HFF-Myc (cell line): Measurements from ENCODE around the gene CLINT1.

ENCODE experiments used
- DNase-seq: peaks from one replicate; pipeline ENCODE4 v3.0.0-alpha.2; 2011; ENCODE audit warnings: low read depth; ENCODE audit errors: extremely low read depth
- H3K4me3 ChIP-seq: replicated peaks from 2 replicates; pipeline ENCODE4 v1.5.1; 2011; ENCODE audit warnings: low read depth, mild to moderate bottlenecking, control low read depth, low read length
- TF ChIP-seq, protein P1 (sequence below): IDR thresholded peaks from 2 replicates; pipeline ENCODE4 v1.5.1; 2012; ENCODE audit warnings: mild to moderate bottlenecking, low read depth, low read length, control low read depth; ENCODE audit errors: missing control alignments

The CLINT1 gene

GRCh38 chr5:157845914-157846598 is 12.9 kb downstream of the CLINT1 start:
- TF ChIP-seq, protein P1, sequence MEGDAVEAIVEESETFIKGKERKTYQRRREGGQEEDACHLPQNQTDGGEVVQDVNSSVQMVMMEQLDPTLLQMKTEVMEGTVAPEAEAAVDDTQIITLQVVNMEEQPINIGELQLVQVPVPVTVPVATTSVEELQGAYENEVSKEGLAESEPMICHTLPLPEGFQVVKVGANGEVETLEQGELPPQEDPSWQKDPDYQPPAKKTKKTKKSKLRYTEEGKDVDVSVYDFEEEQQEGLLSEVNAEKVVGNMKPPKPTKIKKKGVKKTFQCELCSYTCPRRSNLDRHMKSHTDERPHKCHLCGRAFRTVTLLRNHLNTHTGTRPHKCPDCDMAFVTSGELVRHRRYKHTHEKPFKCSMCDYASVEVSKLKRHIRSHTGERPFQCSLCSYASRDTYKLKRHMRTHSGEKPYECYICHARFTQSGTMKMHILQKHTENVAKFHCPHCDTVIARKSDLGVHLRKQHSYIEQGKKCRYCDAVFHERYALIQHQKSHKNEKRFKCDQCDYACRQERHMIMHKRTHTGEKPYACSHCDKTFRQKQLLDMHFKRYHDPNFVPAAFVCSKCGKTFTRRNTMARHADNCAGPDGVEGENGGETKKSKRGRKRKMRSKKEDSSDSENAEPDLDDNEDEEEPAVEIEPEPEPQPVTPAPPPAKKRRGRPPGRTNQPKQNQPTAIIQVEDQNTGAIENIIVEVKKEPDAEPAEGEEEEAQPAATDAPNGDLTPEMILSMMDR = no peak
- no peak for DNase-seq

GRCh38 chr5:157842787-157843186 is 16.2 kb downstream of the CLINT1 start:
- TF ChIP-seq, protein P1 = no peak
- H3K4me3 ChIP-seq = no peak overlapping the region
- DNase-seq = no peak

More at GRCh38 chr5:157845914-157846598, 12.9 kb downstream of the CLINT1 start:
- no peak overlapping the region for H3K4me3 ChIP-seq

- DNase-seq = no peak
- no peak overlapping the region for H3K4me3 ChIP-seq
- TF ChIP-seq, protein P1 = no peak
Measured at GRCh38 chr5:157842185-157842584, 16.8 kb downstream of the CLINT1 start.

DNA sequence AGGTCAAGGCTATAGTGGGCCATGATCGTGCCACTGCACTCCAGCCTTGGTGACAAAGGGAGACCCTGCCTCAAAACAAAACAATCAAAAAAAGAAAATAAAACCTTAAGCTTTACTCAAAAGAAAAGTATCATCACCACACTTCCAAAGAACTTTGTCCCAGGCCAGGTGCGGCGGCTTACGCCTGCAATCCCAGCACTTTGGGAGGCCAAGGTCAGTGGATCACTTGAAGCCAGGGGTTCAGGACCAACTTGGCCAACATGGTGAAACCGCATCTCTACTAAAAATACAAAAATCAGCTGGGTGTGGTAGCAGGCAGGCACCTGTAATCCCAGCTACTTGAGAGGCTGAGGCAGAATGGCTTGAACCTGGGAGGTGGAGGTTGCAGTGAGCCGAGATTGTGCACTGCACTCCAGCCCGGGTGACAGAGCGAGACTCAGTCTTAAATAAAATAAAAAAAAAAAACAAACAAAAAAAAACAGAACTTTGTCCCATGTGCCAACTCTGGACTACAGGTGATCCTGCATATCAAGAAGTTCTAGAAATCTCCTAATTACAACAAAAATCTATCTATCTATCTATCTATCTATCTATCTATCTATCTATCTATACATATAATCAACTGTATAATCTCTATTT is 19.7 kb downstream of the CLINT1 start:
- no peak for DNase-seq
- no peak overlapping the region for H3K4me3 ChIP-seq
- TF ChIP-seq, protein P1 = no peak

DNA sequence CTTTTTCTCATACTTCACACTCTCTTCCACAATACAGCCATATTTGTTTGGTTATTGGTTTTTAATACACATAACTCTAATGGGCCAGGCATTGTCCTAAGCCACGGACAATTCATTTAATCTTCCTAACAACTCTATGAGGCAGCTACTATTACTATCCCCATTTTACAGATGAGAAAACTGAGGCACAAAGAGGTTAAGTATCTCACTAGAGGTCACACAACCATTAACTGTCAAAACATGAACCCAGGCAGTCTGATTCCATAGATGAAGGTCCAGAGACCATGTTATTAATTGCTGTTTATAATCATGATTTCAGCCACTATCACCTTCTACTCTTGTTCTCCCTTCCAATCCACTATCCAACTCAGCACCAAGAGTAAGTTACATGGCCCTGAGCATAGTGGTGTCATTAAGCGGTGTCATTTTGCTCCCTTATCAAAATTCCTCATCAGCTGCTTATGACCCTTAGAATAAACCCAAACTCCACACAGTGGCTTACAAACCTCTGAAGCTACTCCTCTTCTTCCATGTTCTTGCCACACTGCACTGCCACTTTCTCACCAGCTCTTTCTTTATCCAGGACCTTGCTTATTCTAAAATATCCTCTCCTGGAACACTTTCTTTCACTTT is 22.7 kb downstream of the CLINT1 start:
- no peak overlapping the region for H3K4me3 ChIP-seq
- no peak for DNase-seq
- TF ChIP-seq, protein P1 = no peak

DNA sequence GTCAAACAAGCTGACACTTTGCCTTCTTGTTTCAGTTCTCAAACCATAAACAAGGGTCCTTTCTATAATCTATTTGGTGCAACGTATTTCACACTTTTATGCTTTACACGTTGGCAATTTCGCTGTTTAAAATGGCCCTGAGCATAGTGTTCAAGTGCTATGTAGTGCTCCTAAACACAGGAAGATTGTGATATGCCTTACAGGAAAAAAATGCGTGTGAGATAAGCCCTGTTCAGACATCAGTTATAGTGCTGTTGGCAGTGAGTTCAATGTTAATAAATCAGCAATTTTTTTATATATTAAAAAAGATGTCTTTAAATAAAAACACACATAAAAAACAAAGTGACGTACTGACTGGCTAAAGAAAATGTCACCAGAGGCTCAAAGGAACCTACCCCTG is 23.9 kb downstream of the CLINT1 start:
- DNase-seq = no peak
- TF ChIP-seq, protein P1 = no peak
- H3K4me3 ChIP-seq = no peak overlapping the region
